ENCODE results near the gene SLX4IP. TPM values are rescaled to one million over a fixed set of nuclear protein-coding genes. Genes with fewer than 3 reads are reported as not detected.
A peak's percentile ranks its signal among the peaks of the same experiment; 100 is the strongest.

SLX4IP gene
- total and polyA plus RNA-seq, 2 donors (not counting 1 experiment from before 2014, with no cell fraction given): 2.0 to 8.1 TPM

DNA sequence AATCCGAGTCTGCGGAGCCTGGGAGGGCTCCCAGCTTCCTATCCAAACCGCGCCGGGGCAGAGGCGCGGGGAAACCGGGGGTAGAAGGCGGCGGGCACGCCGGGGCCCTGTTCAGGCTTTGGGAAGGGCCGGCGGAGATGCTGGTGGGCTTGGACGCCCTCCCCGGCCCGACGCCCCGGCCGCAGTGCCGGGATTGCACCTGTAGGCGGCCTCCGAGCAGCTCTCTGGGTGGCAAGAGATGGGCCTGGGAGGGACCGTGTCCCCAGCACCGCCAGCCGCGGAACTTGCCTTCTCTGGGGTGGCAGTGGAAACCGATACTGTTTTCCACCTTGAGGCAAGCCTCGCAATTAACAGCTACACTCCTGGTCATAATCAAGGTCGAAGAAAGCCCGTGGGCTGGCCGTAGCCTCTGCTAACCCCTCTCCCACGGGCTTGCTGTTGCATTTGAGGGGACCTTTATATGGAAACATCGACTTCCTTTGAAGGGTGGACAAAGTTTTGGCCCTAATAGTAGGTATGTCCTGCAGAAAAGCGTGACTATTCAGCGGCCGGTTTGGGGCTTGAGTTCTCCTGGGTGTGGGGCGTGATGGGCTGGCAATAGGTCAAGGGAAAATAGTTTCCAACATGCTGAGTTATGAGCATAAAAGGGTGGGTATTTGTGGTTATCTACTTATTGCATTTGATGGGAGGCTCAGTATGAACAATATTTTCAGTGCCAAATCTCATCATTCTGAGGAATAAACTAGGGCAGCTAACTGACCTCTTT, 239.8 kb downstream of the SLX4IP start:
- H3K27me3 Mint-ChIP-seq: peaks cover 61% of the 10 kb centered on the region
- POLR2A ChIA-PET: no interaction called here
- H3K4me3 Mint-ChIP-seq: peak overlapping the region; percentile 83
- H3K4me2 ChIP-seq (replicated peaks; ENCODE audit: low read depth, low read length, poor library complexity, severe bottlenecking): peak overlapping the region; percentile 84
- ATAC-seq (ENCODE audit: low read depth) (no peak), DNase-seq (peak; percentile 39)
- TF ChIP-seq EZH2 (IDR thresholded peaks at IDR 0.05; ENCODE audit: borderline replicate concordance, insufficient read depth, low read depth, low read length, poor library complexity, severe bottlenecking): no peak
- TF ChIP-seq, protein P1, sequence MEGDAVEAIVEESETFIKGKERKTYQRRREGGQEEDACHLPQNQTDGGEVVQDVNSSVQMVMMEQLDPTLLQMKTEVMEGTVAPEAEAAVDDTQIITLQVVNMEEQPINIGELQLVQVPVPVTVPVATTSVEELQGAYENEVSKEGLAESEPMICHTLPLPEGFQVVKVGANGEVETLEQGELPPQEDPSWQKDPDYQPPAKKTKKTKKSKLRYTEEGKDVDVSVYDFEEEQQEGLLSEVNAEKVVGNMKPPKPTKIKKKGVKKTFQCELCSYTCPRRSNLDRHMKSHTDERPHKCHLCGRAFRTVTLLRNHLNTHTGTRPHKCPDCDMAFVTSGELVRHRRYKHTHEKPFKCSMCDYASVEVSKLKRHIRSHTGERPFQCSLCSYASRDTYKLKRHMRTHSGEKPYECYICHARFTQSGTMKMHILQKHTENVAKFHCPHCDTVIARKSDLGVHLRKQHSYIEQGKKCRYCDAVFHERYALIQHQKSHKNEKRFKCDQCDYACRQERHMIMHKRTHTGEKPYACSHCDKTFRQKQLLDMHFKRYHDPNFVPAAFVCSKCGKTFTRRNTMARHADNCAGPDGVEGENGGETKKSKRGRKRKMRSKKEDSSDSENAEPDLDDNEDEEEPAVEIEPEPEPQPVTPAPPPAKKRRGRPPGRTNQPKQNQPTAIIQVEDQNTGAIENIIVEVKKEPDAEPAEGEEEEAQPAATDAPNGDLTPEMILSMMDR (IDR thresholded peaks at IDR 0.05): peak; percentile 32
- peak overlapping the region; percentile 67 for H3K9ac ChIP-seq (ENCODE audit: low read length)
- intact Hi-C loops (cut with micrococcal nuclease): no loop called here
- WGBS (ENCODE audit: insufficient coverage): 6% methylated on average over 34 of the region's 38 CpGs
- H3K9me3 Mint-ChIP-seq (ENCODE audit: insufficient read depth): no peaks in the 10 kb centered on the region
- H3K9me3 ChIP-seq (ENCODE audit: control extremely low read depth in 1 of 3, control insufficient read depth in 2 of 3, insufficient read depth in 1 of 3, low read length in 2 of 3): peaks cover 0 to 10% (median 0%) of the 10 kb centered on the region in 3 donors
- CTCF ChIA-PET: interaction anchor here (1.2 kb wide), 1 partner anchor 8 kb away, joined by 4 read pairs; no protein-coding TSS in a partner anchor
- H4K20me1 ChIP-seq (ENCODE audit: control insufficient read depth, insufficient read depth, low read length, poor library complexity, severe bottlenecking): no peaks in the 10 kb centered on the region
- H3K4me1 Mint-ChIP-seq: peaks cover 36% of the 10 kb centered on the region
- H3K27ac Mint-ChIP-seq: no peak overlapping the region
- H3K27me3 ChIP-seq (replicated peaks in 1 of 4; ENCODE audit: control extremely low read depth in 1 of 4, control insufficient read depth in 3 of 4, insufficient read depth in 4 of 4, low read length in 3 of 4): peaks cover 0 to 58% (median 28%) of the 10 kb centered on the region in 4 experiments
- peaks cover 41 to 44% of the 10 kb centered on the region in 2 donors for H3K4me1 ChIP-seq (ENCODE audit: control insufficient read depth in 2 of 2, insufficient read depth in 2 of 2, low read length in 2 of 2)
- peak overlapping the region in 1 of 2 donors; percentile 43 for H3K27ac ChIP-seq (ENCODE audit: low read length in 2 of 2)
- H3K4me3 ChIP-seq (ENCODE audit: control extremely low read depth in 1 of 5, extremely low read depth in 1 of 5, insufficient read depth in 1 of 5, low read depth in 2 of 5, low read length in 4 of 5): peak overlapping the region in 4 of 5 experiments; percentile 25 to 65 (median 52)
- H3K79me2 ChIP-seq (ENCODE audit: control insufficient read depth, insufficient read depth, low read length): no peaks in the 10 kb centered on the region
- no peaks in the 10 kb centered on the region for H3K36me3 ChIP-seq (replicated peaks in 1 of 2; ENCODE audit: control extremely low read depth in 1 of 2, control insufficient read depth in 1 of 2, extremely low read depth in 1 of 2, insufficient read depth in 2 of 2, low read length in 1 of 2)
- H2AFZ ChIP-seq (ENCODE audit: insufficient read depth, low read depth, low read length, poor library complexity, severe bottlenecking): peak overlapping the region; percentile 62

DNA sequence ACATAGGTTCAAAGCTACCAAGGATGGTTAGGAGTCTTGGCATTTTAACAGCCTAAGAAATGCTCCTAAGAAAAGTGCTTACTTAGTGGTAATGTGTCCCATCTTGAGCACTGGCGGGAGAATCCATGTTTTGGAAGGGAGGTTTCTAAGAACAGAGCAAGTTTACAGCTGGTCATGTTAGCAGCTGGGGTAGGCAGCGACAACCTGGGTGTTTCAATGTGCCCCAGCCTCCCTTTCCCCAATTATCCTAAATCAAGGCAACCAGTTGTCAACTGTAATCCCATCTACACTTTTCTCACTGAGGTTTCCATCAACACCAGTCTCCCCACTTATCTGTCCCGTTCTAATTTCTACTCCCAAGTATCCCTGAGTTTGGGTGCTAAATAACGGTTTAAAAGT, 240.3 kb downstream of the SLX4IP start:
- intact Hi-C loops (cut with micrococcal nuclease): no loop called here
- WGBS (ENCODE audit: insufficient coverage): 95% methylated on average over 4 of the region's 4 CpGs
- H2AFZ ChIP-seq (ENCODE audit: insufficient read depth, low read depth, low read length, poor library complexity, severe bottlenecking): no peak overlapping the region
- no peak overlapping the region for H3K9ac ChIP-seq (ENCODE audit: low read length)
- H4K20me1 ChIP-seq (ENCODE audit: control insufficient read depth, insufficient read depth, low read length, poor library complexity, severe bottlenecking): no peaks in the 10 kb centered on the region
- peaks cover 30% of the 10 kb centered on the region for H3K4me1 Mint-ChIP-seq
- POLR2A ChIA-PET: no interaction called here
- CTCF ChIA-PET: interaction anchor here (1.2 kb wide), 1 partner anchor 8 kb away, joined by 4 read pairs; no protein-coding TSS in a partner anchor
- H3K9me3 Mint-ChIP-seq (ENCODE audit: insufficient read depth): no peaks in the 10 kb centered on the region
- H3K4me3 ChIP-seq (ENCODE audit: control extremely low read depth in 1 of 5, extremely low read depth in 1 of 5, insufficient read depth in 1 of 5, low read depth in 2 of 5, low read length in 4 of 5): no peak overlapping the region
- H3K36me3 ChIP-seq (replicated peaks in 1 of 2; ENCODE audit: control extremely low read depth in 1 of 2, control insufficient read depth in 1 of 2, extremely low read depth in 1 of 2, insufficient read depth in 2 of 2, low read length in 1 of 2): no peaks in the 10 kb centered on the region
- H3K4me3 Mint-ChIP-seq: peak overlapping the region; percentile 83
- peaks cover 55% of the 10 kb centered on the region for H3K27me3 Mint-ChIP-seq
- H3K79me2 ChIP-seq (ENCODE audit: control insufficient read depth, insufficient read depth, low read length): no peaks in the 10 kb centered on the region
- H3K27ac ChIP-seq (ENCODE audit: low read length in 2 of 2): no peak overlapping the region
- ATAC-seq (ENCODE audit: low read depth): no peak
- H3K27me3 ChIP-seq (replicated peaks in 1 of 4; ENCODE audit: control extremely low read depth in 1 of 4, control insufficient read depth in 3 of 4, insufficient read depth in 4 of 4, low read length in 3 of 4): peaks cover 0 to 53% (median 22%) of the 10 kb centered on the region in 4 experiments
- H3K27ac Mint-ChIP-seq: no peak overlapping the region
- no peak for TF ChIP-seq EZH2 (IDR thresholded peaks at IDR 0.05; ENCODE audit: borderline replicate concordance, insufficient read depth, low read depth, low read length, poor library complexity, severe bottlenecking)
- TF ChIP-seq, protein P1 (IDR thresholded peaks at IDR 0.05): no peak
- H3K4me2 ChIP-seq (replicated peaks; ENCODE audit: low read depth, low read length, poor library complexity, severe bottlenecking): no peak overlapping the region
- DNase-seq: no peak
- peaks cover 38% of the 10 kb centered on the region in 2 donors for H3K4me1 ChIP-seq (ENCODE audit: control insufficient read depth in 2 of 2, insufficient read depth in 2 of 2, low read length in 2 of 2)
- peaks cover 0 to 10% (median 0%) of the 10 kb centered on the region in 3 donors for H3K9me3 ChIP-seq (ENCODE audit: control extremely low read depth in 1 of 3, control insufficient read depth in 2 of 3, insufficient read depth in 1 of 3, low read length in 2 of 3)

All from B cell (primary cell).